HepG2 (cell line): ENCODE measurements around the gene ZBTB7C. TPM values are rescaled to one million over a fixed set of nuclear protein-coding genes. Genes with fewer than 3 reads are reported as not detected.

Source experiments
- ATAC-seq: fragments of 200-7000 bp; cut with Tn5 transposase; 3 replicates; pipeline ENCODE4 v1.9.1; 2020; ENCODE audit warnings: mild to moderate bottlenecking, moderate library complexity
- BruUV-seq: library from RNA; stranded (reverse); fragments of 400-500 nt; replicated peaks from 2 replicates; lab custom pipeline; 2021; lab: Mats Ljungman, UMichigan
- CTCF ChIA-PET: fragments of 300-600 bp; formaldehyde crosslinking; extraction: SDS; loops from one replicate; lab custom pipeline; 2021; ENCODE audit warnings: low total read pairs, inconsistent platforms, low intra/inter-chr PET ratio; lab: Yijun Ruan, JAX
- POLR2A ChIA-PET: fragments of 350-600 bp; sonication (Branson Sonifier 250); formaldehyde crosslinking; loops from one replicate; lab custom pipeline; 2020; ENCODE audit warnings: antibody characterized with exemption, inconsistent platforms; lab: Yijun Ruan, JAX
- DNase-seq: peaks from one replicate; pipeline ENCODE4 v3.0.0-alpha.2; 2015; ENCODE audit warnings: low spot score
- FAIRE-seq: peaks from 3 replicates; lab custom pipeline; 2011; peaks lifted over from hg19 to GRCh38; lab: Jason Lieb, UNC
- H2AFZ ChIP-seq: one replicate; pipeline ENCODE4 v1.6.1; 2011; ENCODE audit warnings: low read length, inconsistent platforms
- H3K27ac ChIP-seq: fragments of 300-600 bp; 3 replicates; pipeline ENCODE4 v1.8.0; 2011; ENCODE audit warnings: mixed run types, mild to moderate bottlenecking, mixed read lengths, low read length, inconsistent platforms; ENCODE audit not compliant: insufficient read depth; ENCODE audit errors: extremely low read length
- H3K27me3 ChIP-seq, 2 experiments: fragments of 200-600 bp in 1 of 2; 2 replicates in 1 of 2; 3 replicates in 1 of 2; pipeline versions ENCODE4 v1.6.0 to v1.8.0; 2011; ENCODE audit warnings: low read length in 2 of 2, mild to moderate bottlenecking in 2 of 2, moderate library complexity in 2 of 2, inconsistent platforms in 1 of 2; ENCODE audit not compliant: insufficient read depth in 2 of 2, control insufficient read depth in 1 of 2
- H3K36me3 ChIP-seq, 2 experiments: fragments of 200-600 bp in 1 of 2; replicated peaks in 1 of 2; 2 replicates in 1 of 2; 3 replicates in 1 of 2; pipeline versions ENCODE4 v1.5.1 to v1.8.0; 2011; ENCODE audit warnings: low read length in 2 of 2, inconsistent platforms in 1 of 2; ENCODE audit not compliant: insufficient read depth in 2 of 2, control insufficient read depth in 1 of 2
- H3K4me1 ChIP-seq: 2 replicates; pipeline ENCODE4 v1.5.1; 2012; ENCODE audit warnings: low read length, inconsistent platforms; ENCODE audit not compliant: insufficient read depth
- H3K4me2 ChIP-seq: 2 replicates; pipeline ENCODE4 v1.6.0; 2011; ENCODE audit warnings: low read depth, low read length, inconsistent platforms
- H3K4me3 ChIP-seq, 3 experiments: fragments of 200-600 bp in 1 of 3; sonication (generic), shearing (Covaris generic) in 1 of 3; replicated peaks in 1 of 3; 2 replicates each; pipeline ENCODE4 v1.5.1; 2011 to 2016; ENCODE audit warnings: low read length in 3 of 3, inconsistent platforms in 2 of 3, low read depth in 2 of 3, mild to moderate bottlenecking in 2 of 3, control low read depth in 1 of 3, mixed read lengths in 1 of 3; ENCODE audit not compliant: insufficient read depth in 1 of 3
- H3K79me2 ChIP-seq: one replicate; pipeline ENCODE4 v1.6.1; 2011; ENCODE audit warnings: low read length, inconsistent platforms; ENCODE audit not compliant: insufficient read depth
- H3K9ac ChIP-seq: 2 replicates; pipeline ENCODE4 v1.6.0; 2011; ENCODE audit warnings: mild to moderate bottlenecking, low read depth, low read length, inconsistent platforms; ENCODE audit not compliant: insufficient read depth
- H3K9me3 ChIP-seq: 2 replicates; pipeline ENCODE4 v1.5.1; 2012; ENCODE audit warnings: mild to moderate bottlenecking, low read length
- H4K20me1 ChIP-seq: 2 replicates; pipeline ENCODE4 v1.6.0; 2011; ENCODE audit warnings: inconsistent platforms, mild to moderate bottlenecking, low read length, moderate library complexity; ENCODE audit not compliant: insufficient read depth
- E2F1 ChIP-seq: sonication (generic); formaldehyde crosslinking; IDR thresholded peaks from 2 replicates; pipeline ENCODE4 v1.5.0; 2020; ENCODE audit warnings: missing genetic modification reagents
- FOXO1 ChIP-seq: sonication (generic); formaldehyde crosslinking; IDR thresholded peaks from 2 replicates; pipeline ENCODE4 v1.4.0; 2020; ENCODE audit warnings: missing genetic modification reagents
- FOXP4 ChIP-seq: sonication (generic); formaldehyde crosslinking; IDR thresholded peaks from 2 replicates; pipeline ENCODE4 v1.4.0; 2020; ENCODE audit warnings: missing genetic modification reagents
- HOXA9 ChIP-seq: sonication (generic); formaldehyde crosslinking; IDR thresholded peaks from 2 replicates; pipeline ENCODE4 v1.8.1; 2022; ENCODE audit warnings: missing genetic modification reagents, mild to moderate bottlenecking, moderate library complexity, borderline replicate concordance
- TFDP1 ChIP-seq: IDR thresholded peaks from 2 replicates; pipeline ENCODE4 v1.6.1; 2016; ENCODE audit warnings: missing compliant biosample characterization, missing genetic modification reagents, borderline replicate concordance
- ZNF296 ChIP-seq: sonication (generic); formaldehyde crosslinking; conservative IDR thresholded peaks from 2 replicates; pipeline ENCODE4 v1.5.0; 2020; ENCODE audit warnings: mild to moderate bottlenecking, missing genetic modification reagents
- WGBS: methylation state at CpG from one replicate; pipeline ENCODE4 v1.1.6; 2017; ENCODE audit warnings: low lambda C conversion rate; 5-methylcytosine and 5-hydroxymethylcytosine counted together
- in situ Hi-C: cut with HindIII; loops from 2 replicates; pipeline ENCODE4 v1.10.0; 2017; ENCODE audit warnings: low pct_unique_long_range_greater_than_20kb; ENCODE audit not compliant: extremely low pct_ligation_motif_present
- intact Hi-C: fragments of 100-400 bp; cut with micrococcal nuclease; formaldehyde crosslinking; loops from one replicate; pipeline ENCODE4 v1.10.0; 2022; ENCODE audit not compliant: unreplicated experiment
- polyA plus RNA-seq, 8 experiments: library from polyadenylated mRNA; depleted of rRNA in 3 of 8; stranded (reverse) in 7 of 8; unstranded in 1 of 8; fragments of >200 nt; fragmentation: Illumina TruSeq in 4 of 8; extraction: Trizol in 4 of 8; gene quantifications; 2 replicates each; pipeline versions ENCODE4 v1.2.1 to v1.2.3, GENCODE V29; 2011 to 2016; ENCODE audit warnings: low read depth in 4 of 8, missing spikeins in 1 of 8, mixed read lengths in 1 of 8; ENCODE audit not compliant: insufficient read depth in 1 of 8
- total RNA-seq, 5 experiments: library from RNA; depleted of rRNA; stranded (reverse); fragments of >200 nt; fragmentation: Illumina TruSeq; extraction: Trizol; gene quantifications; 2 replicates each; pipeline ENCODE4 v1.2.3, GENCODE V29; 2016; ENCODE audit warnings: low read depth in 1 of 5
- TF ChIP-seq, protein P1 (sequence below): sonication (generic); formaldehyde crosslinking; IDR thresholded peaks from 2 replicates; pipeline ENCODE4 v1.5.1; 2020; ENCODE audit warnings: mild to moderate bottlenecking, missing genetic modification reagents
- TF ChIP-seq, protein P2 (sequence below): sonication (generic); formaldehyde crosslinking; IDR thresholded peaks from 2 replicates; pipeline ENCODE4 v1.4.0; 2020; ENCODE audit warnings: low read depth, mild to moderate bottlenecking, missing genetic modification reagents

The ZBTB7C gene
- total and polyA plus RNA-seq, 2 of the 13 experiments (the other 11 are each of a cell fraction or from before 2014, with no cell fraction given) = 0.01 to 0.04 TPM

GRCh38 chr18:48104705-48105104 lies 304.5 kb downstream of the ZBTB7C start (continued):
- TF ChIP-seq, protein P1, sequence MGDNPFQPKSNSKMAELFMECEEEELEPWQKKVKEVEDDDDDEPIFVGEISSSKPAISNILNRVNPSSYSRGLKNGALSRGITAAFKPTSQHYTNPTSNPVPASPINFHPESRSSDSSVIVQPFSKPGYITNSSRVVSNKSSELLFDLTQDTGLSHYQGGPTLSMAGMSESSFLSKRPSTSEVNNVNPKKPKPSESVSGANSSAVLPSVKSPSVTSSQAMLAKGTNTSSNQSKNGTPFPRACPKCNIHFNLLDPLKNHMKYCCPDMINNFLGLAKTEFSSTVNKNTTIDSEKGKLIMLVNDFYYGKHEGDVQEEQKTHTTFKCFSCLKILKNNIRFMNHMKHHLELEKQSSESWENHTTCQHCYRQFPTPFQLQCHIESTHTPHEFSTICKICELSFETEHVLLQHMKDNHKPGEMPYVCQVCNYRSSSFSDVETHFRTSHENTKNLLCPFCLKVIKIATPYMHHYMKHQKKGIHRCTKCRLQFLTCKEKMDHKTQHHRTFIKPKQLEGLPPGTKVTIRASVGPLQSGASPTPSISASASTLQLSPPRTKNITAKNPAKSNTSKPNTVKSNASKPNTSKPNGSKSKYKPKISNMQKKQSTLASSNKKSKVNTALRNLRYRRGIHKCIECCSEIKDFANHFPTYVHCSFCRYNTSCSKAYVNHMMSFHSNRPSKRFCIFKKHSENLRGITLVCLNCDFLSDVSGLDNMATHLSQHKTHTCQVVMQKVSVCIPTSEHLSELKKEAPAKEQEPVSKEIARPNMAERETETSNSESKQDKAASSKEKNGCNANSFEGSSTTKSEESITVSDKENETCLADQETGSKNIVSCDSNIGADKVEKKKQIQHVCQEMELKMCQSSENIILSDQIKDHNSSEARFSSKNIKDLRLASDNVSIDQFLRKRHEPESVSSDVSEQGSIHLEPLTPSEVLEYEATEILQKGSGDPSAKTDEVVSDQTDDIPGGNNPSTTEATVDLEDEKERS = no peak
- no peak for TF ChIP-seq TFDP1
- TF ChIP-seq, protein P2, sequence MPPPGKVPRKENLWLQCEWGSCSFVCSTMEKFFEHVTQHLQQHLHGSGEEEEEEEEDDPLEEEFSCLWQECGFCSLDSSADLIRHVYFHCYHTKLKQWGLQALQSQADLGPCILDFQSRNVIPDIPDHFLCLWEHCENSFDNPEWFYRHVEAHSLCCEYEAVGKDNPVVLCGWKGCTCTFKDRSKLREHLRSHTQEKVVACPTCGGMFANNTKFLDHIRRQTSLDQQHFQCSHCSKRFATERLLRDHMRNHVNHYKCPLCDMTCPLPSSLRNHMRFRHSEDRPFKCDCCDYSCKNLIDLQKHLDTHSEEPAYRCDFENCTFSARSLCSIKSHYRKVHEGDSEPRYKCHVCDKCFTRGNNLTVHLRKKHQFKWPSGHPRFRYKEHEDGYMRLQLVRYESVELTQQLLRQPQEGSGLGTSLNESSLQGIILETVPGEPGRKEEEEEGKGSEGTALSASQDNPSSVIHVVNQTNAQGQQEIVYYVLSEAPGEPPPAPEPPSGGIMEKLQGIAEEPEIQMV = no peak
- no peak for TF ChIP-seq E2F1

- no peaks in the 10 kb centered on the region for H3K9me3 ChIP-seq
- H3K4me3 ChIP-seq = no peak overlapping the region
- H3K4me1 ChIP-seq = no peaks in the 10 kb centered on the region
- H4K20me1 ChIP-seq = no peaks in the 10 kb centered on the region
- peaks cover 0 to 15% of the 10 kb centered on the region in 2 experiments; a peak in 2 of 5 replicates for H3K27me3 ChIP-seq
- DNase-seq (no peak), ATAC-seq (no peak), FAIRE-seq (no peak)
- CTCF ChIA-PET = no interaction called here
- H3K4me2 ChIP-seq = no peak overlapping the region
- BruUV-seq = no TSS peak
- no peak overlapping the region for H3K27ac ChIP-seq
- 24% methylated on average over 5 of the region's 9 CpGs for WGBS
- intact Hi-C loops (no loop called here), in situ Hi-C loops (no loop called here)
- H3K9ac ChIP-seq = no peak overlapping the region
- H3K36me3 ChIP-seq = no peaks in the 10 kb centered on the region
- H3K79me2 ChIP-seq = no peaks in the 10 kb centered on the region
- no peak overlapping the region for H2AFZ ChIP-seq
- POLR2A ChIA-PET = no interaction called here
- TF ChIP-seq ZNF296 (CRISPR knock-in tag) (no peak), FOXP4 (CRISPR knock-in tag) (no peak), FOXO1 (CRISPR knock-in tag) (no peak), HOXA9 (CRISPR knock-in tag) (no peak)
Observed at GRCh38 chr18:48100651-48101165, 308.5 kb downstream of the ZBTB7C start.
